Measurements from ENCODE around the gene COL27A1.

The COL27A1 gene

DNA sequence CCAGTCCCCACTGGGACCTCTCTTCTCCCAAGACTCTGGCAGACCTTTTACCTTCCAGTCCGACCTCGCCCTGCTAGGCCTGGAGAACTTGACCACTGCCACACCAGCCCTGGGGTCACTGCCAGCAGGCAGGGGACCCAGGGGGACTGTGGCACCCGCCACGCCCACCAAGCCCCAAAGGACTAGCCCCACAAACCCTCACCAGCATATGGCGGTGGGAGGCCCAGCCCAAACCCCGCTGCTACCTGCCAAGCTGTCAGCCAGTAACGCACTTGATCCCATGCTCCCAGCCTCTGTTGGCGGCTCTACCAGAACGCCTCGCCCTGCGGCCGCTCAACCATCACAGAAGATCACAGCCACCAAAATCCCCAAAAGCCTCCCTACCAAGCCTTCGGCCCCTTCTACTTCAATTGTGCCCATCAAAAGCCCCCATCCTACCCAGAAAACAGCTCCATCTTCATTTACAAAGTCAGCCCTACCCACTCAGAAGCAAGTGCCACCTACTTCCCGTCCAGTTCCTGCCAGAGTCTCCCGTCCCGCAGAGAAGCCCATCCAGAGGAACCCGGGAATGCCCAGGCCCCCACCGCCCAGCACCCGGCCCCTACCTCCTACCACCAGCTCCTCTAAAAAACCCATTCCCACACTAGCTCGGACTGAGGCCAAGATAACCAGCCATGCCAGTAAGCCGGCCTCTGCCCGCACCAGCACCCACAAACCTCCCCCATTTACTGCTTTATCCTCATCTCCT lies 13.1 kb downstream of the COL27A1 start:
- no peak for DNase-seq (ENCODE audit: low spot score)

GRCh38 chr9:114169029-114169951 lies 14.0 kb downstream of the COL27A1 start:
- DNase-seq (ENCODE audit: low spot score) = no peak

- no peak for DNase-seq (ENCODE audit: low spot score)
These were observed 14.8 kb downstream of the COL27A1 start for GRCh38 chr9:114169952-114170770.

GRCh38 chr9:114170771-114171461 lies 15.6 kb downstream of the COL27A1 start:
- no peak for DNase-seq (ENCODE audit: low spot score)

- no peak for DNase-seq (ENCODE audit: low spot score)
These were observed 16.2 kb downstream of the COL27A1 start for GRCh38 chr9:114171500-114171899.

DNA sequence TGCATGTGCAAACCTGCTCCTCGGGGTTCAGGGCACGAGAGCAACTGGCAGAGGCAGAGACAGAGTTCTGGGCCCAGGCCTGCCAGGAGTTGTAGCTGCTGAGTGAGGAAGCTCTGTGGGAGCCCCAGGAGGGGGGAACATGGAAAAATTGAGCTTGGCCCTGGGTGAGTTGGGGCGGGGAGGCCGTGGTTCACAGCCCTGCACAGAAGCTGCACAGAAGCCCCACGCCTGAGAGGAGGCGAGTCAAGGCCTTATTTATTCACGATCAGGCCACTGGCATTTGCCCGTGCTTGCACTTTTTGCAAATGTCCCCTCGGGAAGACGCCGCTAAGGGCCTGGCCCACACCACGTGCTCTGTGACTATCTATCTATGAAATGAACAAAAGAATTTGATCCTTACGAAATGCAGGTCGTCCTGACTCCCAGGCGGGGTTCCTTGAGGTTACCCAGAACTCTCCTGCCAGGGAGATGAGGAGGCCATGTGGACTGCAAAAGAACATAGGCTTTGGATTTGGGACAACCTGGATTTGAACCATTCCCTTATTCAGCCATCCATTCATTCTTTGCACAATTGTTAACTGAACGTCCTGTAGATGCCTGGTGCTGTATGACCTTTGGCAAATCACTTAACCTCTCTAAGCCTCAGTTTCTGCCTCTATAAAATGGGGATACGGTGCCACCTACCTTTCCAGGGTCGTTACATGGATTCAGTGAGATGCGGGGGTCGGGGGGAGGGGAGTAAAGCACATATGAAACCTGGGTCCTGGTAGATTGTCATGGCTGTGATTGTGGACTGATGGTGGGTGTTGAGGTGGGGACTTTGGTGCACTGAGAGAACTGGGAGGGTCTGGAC lies 17.9 kb downstream of the COL27A1 start:
- no peak for DNase-seq (ENCODE audit: low spot score)

GRCh38 chr9:114174557-114174875 lies 19.2 kb downstream of the COL27A1 start:
- no peak for DNase-seq (ENCODE audit: low spot score)

DNA sequence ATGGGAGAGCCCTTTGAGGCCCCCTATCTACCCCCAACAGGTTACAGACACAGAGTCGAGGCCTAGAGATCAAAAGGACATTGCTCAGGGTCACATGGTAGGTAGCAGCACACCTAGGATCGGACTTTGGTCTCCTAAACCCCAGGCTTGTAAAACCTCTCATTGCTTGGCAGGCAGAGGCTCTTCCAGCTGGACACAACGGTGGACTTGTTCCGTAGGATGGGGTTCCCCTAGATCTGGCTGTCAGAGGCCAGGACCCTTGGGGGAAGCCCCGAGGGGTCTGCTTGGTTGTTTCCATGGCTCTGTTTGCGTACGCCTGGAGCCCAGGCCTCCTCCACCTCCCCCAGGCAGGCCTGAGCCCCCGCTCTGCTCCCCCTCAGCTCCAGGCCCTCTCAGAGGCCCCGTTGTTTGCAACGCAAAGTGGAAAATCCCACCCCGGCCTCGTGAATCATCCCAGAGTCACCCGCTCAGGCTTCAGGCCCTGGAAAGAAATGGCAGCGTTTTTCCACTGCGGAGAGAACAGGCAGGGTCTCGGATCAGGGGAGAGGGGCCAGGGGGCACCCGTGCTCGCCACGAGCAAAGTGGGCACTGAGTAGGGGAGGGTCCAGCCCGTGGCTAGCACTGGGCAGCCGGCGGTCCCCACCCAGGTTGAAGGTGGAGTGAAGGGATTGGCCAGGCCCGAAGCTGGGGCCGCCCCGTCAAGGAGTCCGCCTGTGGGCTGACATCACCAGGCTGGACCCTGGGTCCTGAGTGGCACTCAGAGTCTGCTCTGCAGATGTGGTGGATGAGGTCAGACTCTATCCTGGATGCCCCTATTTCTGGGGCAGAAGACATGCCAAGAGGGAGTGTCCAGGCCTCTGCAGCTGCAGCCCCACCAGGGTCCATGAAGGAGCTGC lies 19.8 kb downstream of the COL27A1 start:
- DNase-seq (ENCODE audit: low spot score) = no peak

DNA sequence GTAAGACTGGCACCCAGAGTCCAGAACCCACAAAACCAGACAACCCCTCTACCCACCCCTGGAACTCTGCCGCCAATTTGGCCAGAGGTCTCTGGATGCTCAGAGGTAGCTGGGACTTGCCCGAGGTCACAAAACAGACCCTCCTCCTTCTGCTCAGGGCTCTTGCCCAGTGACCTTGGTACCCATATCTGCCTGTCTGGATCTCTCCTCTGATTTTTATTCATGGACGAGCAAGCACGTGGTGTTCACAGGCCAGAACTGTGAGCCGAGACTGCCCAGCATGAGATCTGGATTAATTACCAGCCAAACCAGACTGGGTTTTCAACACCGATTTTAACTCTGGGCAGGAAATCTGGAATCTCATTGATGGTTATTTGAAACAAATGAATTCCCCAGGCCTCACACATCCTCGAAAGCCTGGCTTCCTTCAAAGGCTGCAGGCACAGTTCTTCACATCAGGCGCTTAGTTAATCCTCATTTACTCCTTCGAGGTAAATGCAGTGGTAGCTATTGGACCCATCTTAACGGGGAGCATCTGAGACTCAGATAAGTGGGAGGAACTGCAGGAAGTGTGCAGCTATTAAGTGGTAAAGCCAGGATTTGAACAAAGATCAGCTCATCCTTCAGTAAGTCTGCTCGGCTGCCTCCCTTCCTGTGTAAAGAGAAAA lies 21.4 kb downstream of the COL27A1 start:
- no peak for DNase-seq (ENCODE audit: low spot score)

- DNase-seq (ENCODE audit: low spot score) = no peak
These were observed 22.2 kb downstream of the COL27A1 start for GRCh38 chr9:114177423-114178064.

DNA sequence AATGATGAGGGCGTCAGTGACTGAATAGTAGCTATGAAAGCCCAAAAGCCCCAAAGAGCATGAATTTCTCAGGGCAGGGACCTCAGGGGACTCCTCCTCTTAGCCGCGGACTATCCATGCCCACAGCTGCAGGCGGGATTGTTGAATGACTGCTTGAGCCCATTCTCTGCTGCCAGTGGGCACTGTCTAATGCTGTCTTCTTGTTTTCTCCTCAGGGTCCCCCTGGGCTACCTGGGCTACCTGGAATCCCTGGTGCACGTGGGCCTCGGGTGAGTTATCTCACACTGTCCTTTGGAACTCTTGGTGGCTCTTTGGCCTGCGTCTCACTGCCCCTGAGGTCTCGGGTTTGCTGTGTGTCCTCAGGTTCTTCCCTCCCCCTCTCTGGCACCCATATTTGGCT lies 22.7 kb downstream of the COL27A1 start:
- DNase-seq (ENCODE audit: low spot score) = no peak

- DNase-seq (ENCODE audit: low spot score) = no peak
These were observed 23.6 kb downstream of the COL27A1 start for GRCh38 chr9:114178756-114179450.

DNA sequence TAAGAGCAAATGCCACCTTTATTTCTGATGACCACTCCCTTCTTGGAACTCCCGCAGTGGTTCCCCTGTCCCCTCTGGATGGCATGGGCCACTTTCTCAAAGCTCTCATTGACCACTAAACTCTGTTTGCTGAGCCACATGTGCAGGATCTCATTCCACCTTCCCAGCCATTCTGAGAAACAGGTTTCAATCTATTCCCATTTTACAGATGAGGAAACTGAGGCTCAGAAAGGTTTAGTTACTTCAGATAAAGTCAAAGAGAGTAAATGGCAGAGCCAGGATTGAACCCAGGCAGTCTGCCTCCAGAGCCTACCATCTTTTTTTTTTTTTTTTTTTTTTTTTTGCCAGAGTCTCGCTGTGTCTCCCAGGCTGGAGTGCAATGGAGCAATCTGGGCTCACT lies 24.2 kb downstream of the COL27A1 start:
- no peak for DNase-seq (ENCODE audit: low spot score)

- DNase-seq (ENCODE audit: low spot score) = no peak
These were observed 25.6 kb downstream of the COL27A1 start for GRCh38 chr9:114180696-114181606.

- DNase-seq (ENCODE audit: low spot score) = no peak
These were observed 26.5 kb downstream of the COL27A1 start for GRCh38 chr9:114181607-114182409.

DNA sequence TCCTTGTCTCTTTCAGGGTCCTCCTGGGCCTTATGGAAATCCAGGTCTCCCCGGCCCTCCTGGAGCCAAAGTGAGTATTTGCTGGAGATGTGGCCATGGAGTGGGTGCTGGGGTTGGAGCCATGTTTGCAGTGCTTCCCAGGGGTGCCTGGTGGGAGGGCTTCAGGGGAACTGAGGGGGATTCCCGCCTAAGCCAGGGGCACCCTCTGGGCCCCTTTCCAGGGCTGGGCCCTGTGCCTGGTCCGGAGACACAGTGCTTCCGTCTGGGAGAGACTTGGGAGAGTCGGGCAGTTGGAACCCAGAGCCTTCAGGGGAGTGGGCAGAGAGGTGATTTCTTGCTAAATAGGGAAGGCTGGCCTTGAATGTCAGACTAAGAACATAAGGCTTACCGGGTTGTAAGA lies 27.7 kb downstream of the COL27A1 start:
- no peak for DNase-seq (ENCODE audit: low spot score)
